Measurements from ENCODE around the gene DGLUCY. TPM values are rescaled to one million over a fixed set of nuclear protein-coding genes. Genes with fewer than 3 reads are reported as not detected.
"Not testable (repeated sequence)": the region's sequence is repeated elsewhere in the genome, so short reads cannot be mapped to it uniquely, and the experiment has no call there.

The DGLUCY gene
- total RNA-seq, 2 experiments from 2014 or later, result 31.9 to 36.1 TPM

- Mint-ChIP-seq H3K4me3 (peak overlapping the region; percentile 39), H3K36me3 (peaks cover 18% of the 10 kb centered on the region), H3K9me3 (peaks cover 1% of the 10 kb centered on the region), H3K27ac (peak overlapping the region; percentile 32), H3K27me3 (no peaks in the 10 kb centered on the region), H3K4me1 (peaks cover 43% of the 10 kb centered on the region)
- no peak for DNase-seq
Measured at GRCh38 chr14:91265404-91265803, 151.5 kb downstream of the DGLUCY start.

- not testable (repeated sequence) for H3K27me3 Mint-ChIP-seq, H3K9me3 Mint-ChIP-seq, H3K4me3 Mint-ChIP-seq, DNase-seq
- Mint-ChIP-seq H3K4me1 (peaks cover 36% of the 10 kb centered on the region), H3K27ac (peak overlapping the region; percentile 32), H3K36me3 (peaks cover 18% of the 10 kb centered on the region)
Measured at GRCh38 chr14:91266276-91266675, 152.4 kb downstream of the DGLUCY start.

GRCh38 chr14:91267965-91268437 is 154.1 kb downstream of the DGLUCY start:
- no peaks in the 10 kb centered on the region for H3K27me3 Mint-ChIP-seq
- peak overlapping the region; percentile 18 for H3K27ac Mint-ChIP-seq
- no peak overlapping the region for H3K4me3 Mint-ChIP-seq

GRCh38 chr14:91269076-91269991 is 155.5 kb downstream of the DGLUCY start:
- Mint-ChIP-seq H3K27me3 (no peaks in the 10 kb centered on the region), H3K27ac (peak overlapping the region; percentile 47), H3K9me3 (no peaks in the 10 kb centered on the region), H3K4me3 (no peak overlapping the region), H3K4me1 (peaks cover 13% of the 10 kb centered on the region), H3K36me3 (peaks cover 20% of the 10 kb centered on the region)
- no peak for DNase-seq

More at GRCh38 chr14:91267965-91268437, 154.1 kb downstream of the DGLUCY start:
- peaks cover 22% of the 10 kb centered on the region for H3K36me3 Mint-ChIP-seq
- peaks cover 25% of the 10 kb centered on the region for H3K4me1 Mint-ChIP-seq
- H3K9me3 Mint-ChIP-seq, result no peaks in the 10 kb centered on the region
- DNase-seq, result no peak

- no peak for DNase-seq
- peak overlapping the region; percentile 68 for H3K27ac Mint-ChIP-seq
- no peaks in the 10 kb centered on the region for H3K9me3 Mint-ChIP-seq
- H3K36me3 Mint-ChIP-seq, result peaks cover 22% of the 10 kb centered on the region
- no peaks in the 10 kb centered on the region for H3K27me3 Mint-ChIP-seq
- H3K4me1 Mint-ChIP-seq, result peaks cover 15% of the 10 kb centered on the region
- H3K4me3 Mint-ChIP-seq, result no peak overlapping the region
Measured at GRCh38 chr14:91270188-91270587, 156.3 kb downstream of the DGLUCY start.

- H3K4me3 Mint-ChIP-seq, result no peak overlapping the region
- no peak for DNase-seq
- peaks cover 23% of the 10 kb centered on the region for H3K36me3 Mint-ChIP-seq
- peak overlapping the region; percentile 68 for H3K27ac Mint-ChIP-seq
- H3K9me3 Mint-ChIP-seq, result no peaks in the 10 kb centered on the region
- peaks cover 14% of the 10 kb centered on the region for H3K4me1 Mint-ChIP-seq
- H3K27me3 Mint-ChIP-seq, result no peaks in the 10 kb centered on the region
Measured at GRCh38 chr14:91270619-91271018, 156.7 kb downstream of the DGLUCY start.

GRCh38 chr14:91271639-91272038 is 157.8 kb downstream of the DGLUCY start:
- Mint-ChIP-seq H3K36me3 (peaks cover 26% of the 10 kb centered on the region), H3K27me3 (no peaks in the 10 kb centered on the region), H3K9me3 (no peaks in the 10 kb centered on the region), H3K4me3 (no peak overlapping the region), H3K27ac (no peak overlapping the region), H3K4me1 (peaks cover 9% of the 10 kb centered on the region)
- no peak for DNase-seq

GRCh38 chr14:91272341-91273272 is 158.7 kb downstream of the DGLUCY start:
- H3K4me1 Mint-ChIP-seq, result peaks cover 6% of the 10 kb centered on the region
- H3K9me3 Mint-ChIP-seq, result no peaks in the 10 kb centered on the region
- no peak overlapping the region for H3K27ac Mint-ChIP-seq
- no peaks in the 10 kb centered on the region for H3K27me3 Mint-ChIP-seq
- no peak for DNase-seq
- no peak overlapping the region for H3K4me3 Mint-ChIP-seq
- H3K36me3 Mint-ChIP-seq, result peaks cover 21% of the 10 kb centered on the region

- H3K27me3 Mint-ChIP-seq, result no peaks in the 10 kb centered on the region
- H3K4me3 Mint-ChIP-seq, result no peak overlapping the region
- H3K36me3 Mint-ChIP-seq, result peaks cover 14% of the 10 kb centered on the region
- H3K9me3 Mint-ChIP-seq, result no peaks in the 10 kb centered on the region
- peaks cover 6% of the 10 kb centered on the region for H3K4me1 Mint-ChIP-seq
- no peak overlapping the region for H3K27ac Mint-ChIP-seq
- no peak for DNase-seq
Measured at GRCh38 chr14:91273273-91273884, 159.5 kb downstream of the DGLUCY start.

- H3K27me3 Mint-ChIP-seq, result no peaks in the 10 kb centered on the region
- no peak overlapping the region for H3K4me3 Mint-ChIP-seq
- no peaks in the 10 kb centered on the region for H3K9me3 Mint-ChIP-seq
- H3K27ac Mint-ChIP-seq, result peak overlapping the region; percentile 62
- no peak for DNase-seq
- H3K36me3 Mint-ChIP-seq, result peaks cover 13% of the 10 kb centered on the region
- peaks cover 5% of the 10 kb centered on the region for H3K4me1 Mint-ChIP-seq
Measured at GRCh38 chr14:91273885-91274273, 160.0 kb downstream of the DGLUCY start.

- no peaks in the 10 kb centered on the region for H3K27me3 Mint-ChIP-seq
- no peaks in the 10 kb centered on the region for H3K9me3 Mint-ChIP-seq
- H3K4me1 Mint-ChIP-seq, result peaks cover 2% of the 10 kb centered on the region
- H3K36me3 Mint-ChIP-seq, result peaks cover 9% of the 10 kb centered on the region
- no peak for DNase-seq
- H3K27ac Mint-ChIP-seq, result peak overlapping the region; percentile 62
- no peak overlapping the region for H3K4me3 Mint-ChIP-seq
Measured at GRCh38 chr14:91274796-91275195, 160.9 kb downstream of the DGLUCY start.

Other genes starting within 250 kb of the DGLUCY start
- 10 to 100 TPM; 10.1 to 13.1 TPM for gene RPS6KA5, start 53.4 kb upstream of the DGLUCY start, total RNA-seq
- gene GPR68, start 130.6 kb downstream of the DGLUCY start, total RNA-seq, result 10 to 100 TPM; 14.0 to 14.4 TPM

All from activated naive CD8-positive, alpha-beta T cell treated with anti-CD3 and anti-CD28 coated beads for 36 hours (primary cell).